ENCODE results near the gene ARHGAP24. TPM values are rescaled to one million over a fixed set of nuclear protein-coding genes. Genes with fewer than 3 reads are reported as not detected.

The ARHGAP24 gene
- total and polyA plus RNA-seq, 3 donors from 2014 or later, result 5.7 to 9.9 (median 9.4) TPM

DNA sequence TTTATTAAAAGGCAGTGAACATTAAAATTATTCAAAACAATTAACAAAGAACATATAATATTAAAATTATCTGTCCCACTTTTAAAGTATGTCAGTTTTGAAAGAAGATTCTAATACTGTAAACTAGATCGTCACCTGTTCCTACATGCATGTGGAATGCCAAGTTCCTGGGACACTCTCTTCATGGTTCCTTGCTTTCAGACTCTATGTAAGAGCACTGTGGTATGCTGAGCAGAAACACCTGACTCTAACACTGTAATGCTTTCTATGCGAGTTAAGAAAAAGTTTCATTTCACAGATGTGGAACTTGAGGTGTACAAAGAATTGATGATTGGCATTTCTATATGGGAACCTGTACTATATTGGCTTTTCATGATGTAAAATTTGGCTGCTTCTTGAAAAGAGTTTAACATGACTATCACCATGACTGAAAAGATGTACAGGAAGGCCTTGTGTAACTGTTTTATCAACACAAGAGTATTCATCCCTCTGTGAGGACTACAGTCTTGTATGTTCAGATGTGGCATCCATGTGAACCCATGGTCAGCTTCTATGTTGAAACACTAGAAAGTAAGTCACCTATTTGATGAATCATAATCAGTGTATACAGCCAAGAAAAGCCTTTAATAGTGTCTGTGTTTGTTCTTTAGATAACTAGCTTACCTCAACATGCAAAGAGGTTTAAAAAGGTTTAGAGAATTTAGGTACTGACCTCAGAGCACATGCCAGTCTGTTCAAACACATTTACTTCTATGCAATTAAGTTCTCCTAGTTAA lies 354.5 kb downstream of the ARHGAP24 start:
- WGBS, 2 donors, result 70 to 73% methylated on average over 2 of the region's 2 CpGs
- DNase-seq, result no peak
- no peak overlapping the region for H3K4me3 ChIP-seq
- H3K27me3 ChIP-seq, result no peaks in the 10 kb centered on the region
- no peaks in the 10 kb centered on the region for H3K36me3 ChIP-seq (ENCODE audit: low read depth, missing control alignments)
- no peak overlapping the region for H3K27ac ChIP-seq
- TF ChIP-seq POLR2A (IDR thresholded peaks at IDR 0.05), result no peak
- TF ChIP-seq, protein P1, sequence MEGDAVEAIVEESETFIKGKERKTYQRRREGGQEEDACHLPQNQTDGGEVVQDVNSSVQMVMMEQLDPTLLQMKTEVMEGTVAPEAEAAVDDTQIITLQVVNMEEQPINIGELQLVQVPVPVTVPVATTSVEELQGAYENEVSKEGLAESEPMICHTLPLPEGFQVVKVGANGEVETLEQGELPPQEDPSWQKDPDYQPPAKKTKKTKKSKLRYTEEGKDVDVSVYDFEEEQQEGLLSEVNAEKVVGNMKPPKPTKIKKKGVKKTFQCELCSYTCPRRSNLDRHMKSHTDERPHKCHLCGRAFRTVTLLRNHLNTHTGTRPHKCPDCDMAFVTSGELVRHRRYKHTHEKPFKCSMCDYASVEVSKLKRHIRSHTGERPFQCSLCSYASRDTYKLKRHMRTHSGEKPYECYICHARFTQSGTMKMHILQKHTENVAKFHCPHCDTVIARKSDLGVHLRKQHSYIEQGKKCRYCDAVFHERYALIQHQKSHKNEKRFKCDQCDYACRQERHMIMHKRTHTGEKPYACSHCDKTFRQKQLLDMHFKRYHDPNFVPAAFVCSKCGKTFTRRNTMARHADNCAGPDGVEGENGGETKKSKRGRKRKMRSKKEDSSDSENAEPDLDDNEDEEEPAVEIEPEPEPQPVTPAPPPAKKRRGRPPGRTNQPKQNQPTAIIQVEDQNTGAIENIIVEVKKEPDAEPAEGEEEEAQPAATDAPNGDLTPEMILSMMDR (IDR thresholded peaks at IDR 0.05), result no peak
- H3K9me3 ChIP-seq, result no peaks in the 10 kb centered on the region
- H3K4me1 ChIP-seq, result peaks cover 5% of the 10 kb centered on the region
- intact Hi-C loops (cut with DNase I; ENCODE audit: low total_unique reads), result no loop called here

DNA sequence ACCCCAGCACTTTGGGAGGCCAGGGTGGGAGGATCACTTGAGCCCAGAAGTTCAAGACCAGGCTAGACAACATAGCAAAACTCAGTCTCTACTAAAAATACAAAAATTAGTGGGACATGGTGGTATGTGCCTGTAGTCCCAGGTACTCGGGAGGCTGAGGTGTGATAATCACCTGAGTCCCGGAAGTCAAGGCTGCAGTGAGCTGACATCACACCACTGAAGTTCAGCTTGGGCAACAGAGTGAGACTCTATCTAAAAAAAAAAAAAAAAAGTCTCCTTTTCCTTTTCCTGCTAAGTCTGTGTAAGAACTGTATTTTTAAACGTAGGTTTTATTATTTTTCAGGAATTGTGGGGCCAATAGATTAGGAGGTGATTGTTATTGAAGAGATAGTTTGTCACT lies 356.7 kb downstream of the ARHGAP24 start:
- no peak for DNase-seq
- H3K36me3 ChIP-seq (ENCODE audit: low read depth, missing control alignments), result no peaks in the 10 kb centered on the region
- TF ChIP-seq, protein P1 (IDR thresholded peaks at IDR 0.05), result no peak
- TF ChIP-seq POLR2A (IDR thresholded peaks at IDR 0.05), result no peak
- H3K4me3 ChIP-seq, result no peak overlapping the region
- WGBS, 2 donors, result 82 to 87% methylated on average over 3 of the region's 3 CpGs
- H3K27me3 ChIP-seq, result no peaks in the 10 kb centered on the region
- H3K4me1 ChIP-seq, result no peaks in the 10 kb centered on the region
- no peak overlapping the region for H3K27ac ChIP-seq
- intact Hi-C loops (cut with DNase I; ENCODE audit: low total_unique reads), result no loop called here
- H3K9me3 ChIP-seq, result no peaks in the 10 kb centered on the region

DNA sequence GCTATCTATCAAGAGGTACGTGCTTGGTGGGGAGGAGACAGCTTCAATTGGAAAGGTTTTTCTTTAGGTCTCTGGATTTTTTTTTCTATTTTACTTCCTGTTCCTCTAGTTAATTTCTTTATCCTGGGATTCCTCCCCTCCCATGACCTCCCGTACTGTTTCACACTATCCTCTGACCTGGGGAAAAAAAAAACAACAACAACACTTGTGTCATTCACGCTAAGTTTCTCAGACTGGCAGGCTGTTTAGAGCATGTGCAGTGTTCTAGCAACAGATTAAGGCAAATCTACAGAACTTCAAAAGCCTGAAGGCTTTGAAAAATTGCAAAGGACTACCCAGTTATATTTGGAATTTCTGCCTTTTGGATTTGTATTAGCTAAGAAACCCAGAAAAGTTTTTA lies 358.4 kb downstream of the ARHGAP24 start:
- no peaks in the 10 kb centered on the region for H3K9me3 ChIP-seq

DNA sequence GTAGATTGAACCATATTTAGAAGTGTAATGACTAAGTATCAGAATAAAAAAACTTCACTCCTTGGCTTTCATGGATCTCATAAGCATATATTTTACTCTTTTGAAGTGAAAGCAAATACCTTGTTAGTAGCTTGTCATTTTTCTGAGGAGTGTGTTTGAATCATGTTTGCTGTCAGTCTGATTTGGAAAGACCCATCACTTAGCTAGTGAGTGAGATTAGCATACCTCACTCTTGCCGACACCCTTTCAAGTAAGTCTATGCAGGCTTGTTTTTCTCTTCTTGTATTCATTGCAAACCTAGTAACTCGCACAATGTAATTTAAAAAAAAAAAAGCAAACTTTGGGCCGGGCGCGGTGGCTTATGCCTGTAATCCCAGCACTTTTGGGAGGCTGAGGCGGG lies 360.0 kb downstream of the ARHGAP24 start:
- intact Hi-C loops (cut with DNase I; ENCODE audit: low total_unique reads), result no loop called here
- Histone ChIP-seq H3K27ac (no peak overlapping the region), H3K36me3 (ENCODE audit: low read depth, missing control alignments) (no peaks in the 10 kb centered on the region), H3K27me3 (no peaks in the 10 kb centered on the region), H3K9me3 (no peaks in the 10 kb centered on the region), H3K4me1 (no peaks in the 10 kb centered on the region), H3K4me3 (no peak overlapping the region)
- no peak for TF ChIP-seq POLR2A (IDR thresholded peaks at IDR 0.05)
- TF ChIP-seq, protein P1 (IDR thresholded peaks at IDR 0.05), result no peak
- 72 to 73% methylated on average over 6 of the region's 6 CpGs for WGBS, 2 donors
- no peak for DNase-seq

More for the DNA sequence above, 358.4 kb downstream of the ARHGAP24 start:
- Histone ChIP-seq H3K36me3 (ENCODE audit: low read depth, missing control alignments) (no peaks in the 10 kb centered on the region), H3K4me1 (no peaks in the 10 kb centered on the region), H3K4me3 (no peak overlapping the region), H3K27me3 (no peaks in the 10 kb centered on the region), H3K27ac (no peak overlapping the region)
- 35 to 40% methylated on average over 3 of the region's 3 CpGs for WGBS, 2 donors
- DNase-seq, result no peak
- intact Hi-C loops (cut with DNase I; ENCODE audit: low total_unique reads), result no loop called here
- no peak for TF ChIP-seq POLR2A (IDR thresholded peaks at IDR 0.05)
- TF ChIP-seq, protein P1 (IDR thresholded peaks at IDR 0.05), result no peak
